HAP-1 (cell line): ENCODE measurements around the gene RPL23.

ENCODE experiments used
- DNase-seq, 2 experiments: peaks; one replicate each; pipeline ENCODE4 v3.0.0-alpha.2; 2016 to 2020; ENCODE audit warnings: low spot score in 2 of 2
- H3K27me3 ChIP-seq: fragments of 250-450 bp; sonication (Bioruptor Pico); 2 replicates; pipeline ENCODE4 v1.5.1; 2020; ENCODE audit warnings: low read depth, mild to moderate bottlenecking, moderate library complexity
- H3K36me3 ChIP-seq: fragments of 250-450 bp; sonication (Bioruptor Pico); replicated peaks from 2 replicates; pipeline ENCODE4 v1.5.1; 2020; ENCODE audit warnings: mild to moderate bottlenecking
- H3K4me1 ChIP-seq: fragments of 250-450 bp; sonication (Bioruptor Pico); 2 replicates; pipeline ENCODE4 v1.5.1; 2020; ENCODE audit warnings: mild to moderate bottlenecking
- H3K4me3 ChIP-seq: fragments of 250-450 bp; sonication (Bioruptor Pico); 2 replicates; pipeline ENCODE4 v1.5.1; 2020; ENCODE audit warnings: mild to moderate bottlenecking, moderate library complexity
- H3K9me3 ChIP-seq: fragments of 250-450 bp; sonication (Bioruptor Pico); 2 replicates; pipeline ENCODE4 v1.5.1; 2020; ENCODE audit warnings: mild to moderate bottlenecking, moderate library complexity
- in situ Hi-C: fragments of 300-500 bp; cut with MboI; formaldehyde crosslinking; loops from 3 replicates; pipeline ENCODE4 v1.14.3; 2020; ENCODE audit warnings: low sequenced_read_pairs, inconsistent platforms, mixed read lengths

The RPL23 gene

DNA sequence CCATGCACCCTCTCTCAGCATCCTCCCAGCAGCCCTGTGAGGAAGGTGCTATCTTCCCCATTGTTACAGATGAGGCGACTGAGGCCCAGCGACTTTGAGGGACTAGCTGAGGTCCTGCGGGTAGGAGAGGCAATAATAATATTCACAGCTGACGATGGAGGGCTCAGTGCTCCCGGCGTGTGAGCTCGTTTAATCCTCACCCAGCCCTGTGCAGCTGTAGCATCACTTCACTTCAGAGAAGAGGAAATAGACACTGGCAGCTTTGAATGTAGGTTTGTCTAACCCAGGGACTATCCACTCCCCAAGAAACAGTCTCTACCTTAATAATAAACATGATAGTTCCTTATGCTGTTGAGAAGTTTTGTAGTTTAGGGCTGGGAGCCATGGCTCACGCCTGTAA is 37.9 kb upstream of the RPL23 start:
- Histone ChIP-seq H3K27me3 (no peaks in the 10 kb centered on the region), H3K9me3 (no peaks in the 10 kb centered on the region), H3K36me3 (peaks cover 26% of the 10 kb centered on the region), H3K4me1 (no peaks in the 10 kb centered on the region), H3K4me3 (no peak overlapping the region)
- in situ Hi-C loops = no loop called here
- no peak for DNase-seq

GRCh38 chr17:38890410-38890746 is 36.9 kb upstream of the RPL23 start:
- no peaks in the 10 kb centered on the region for H3K9me3 ChIP-seq
- no peak for DNase-seq
- H3K27me3 ChIP-seq = no peaks in the 10 kb centered on the region
- peaks cover 26% of the 10 kb centered on the region for H3K36me3 ChIP-seq
- H3K4me1 ChIP-seq = peaks cover 5% of the 10 kb centered on the region
- in situ Hi-C loops = no loop called here
- no peak overlapping the region for H3K4me3 ChIP-seq

DNA sequence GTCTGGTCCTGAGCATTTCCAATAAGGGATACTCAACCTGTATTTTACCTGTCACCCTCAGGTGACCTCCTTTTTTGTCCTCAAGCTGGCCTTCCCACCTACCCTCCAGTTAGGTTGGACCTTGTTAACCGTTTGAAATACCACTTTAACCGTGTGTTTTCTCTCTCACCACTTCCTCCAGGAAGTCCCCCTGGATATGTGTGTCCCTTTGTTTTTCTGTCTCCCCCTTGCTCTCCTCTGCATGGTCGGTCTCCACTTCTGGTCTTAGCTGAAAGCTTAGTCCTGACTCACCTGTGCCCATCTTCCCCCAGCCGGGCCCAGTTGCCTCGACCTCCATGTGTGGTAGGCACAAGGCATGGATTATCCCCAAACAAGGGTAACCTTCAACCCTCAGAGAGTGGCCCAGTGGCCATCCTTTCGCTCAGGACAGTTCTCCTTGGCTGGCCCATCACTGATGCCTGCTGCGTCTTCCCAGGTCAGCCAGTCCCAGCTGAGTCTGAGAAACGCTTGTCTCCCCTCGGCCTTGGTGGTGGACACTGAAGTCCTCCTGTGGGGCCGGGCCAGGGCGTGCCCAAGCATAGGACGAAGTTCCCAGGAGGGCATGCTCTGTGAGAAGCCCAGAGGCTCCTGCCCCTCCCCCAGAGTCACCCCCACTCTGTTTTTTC is 36.4 kb upstream of the RPL23 start:
- H3K9me3 ChIP-seq = no peaks in the 10 kb centered on the region
- H3K4me1 ChIP-seq = peaks cover 5% of the 10 kb centered on the region
- no peaks in the 10 kb centered on the region for H3K27me3 ChIP-seq
- no peak overlapping the region for H3K4me3 ChIP-seq
- in situ Hi-C loops = no loop called here
- peaks cover 29% of the 10 kb centered on the region for H3K36me3 ChIP-seq
- no peak for DNase-seq

DNA sequence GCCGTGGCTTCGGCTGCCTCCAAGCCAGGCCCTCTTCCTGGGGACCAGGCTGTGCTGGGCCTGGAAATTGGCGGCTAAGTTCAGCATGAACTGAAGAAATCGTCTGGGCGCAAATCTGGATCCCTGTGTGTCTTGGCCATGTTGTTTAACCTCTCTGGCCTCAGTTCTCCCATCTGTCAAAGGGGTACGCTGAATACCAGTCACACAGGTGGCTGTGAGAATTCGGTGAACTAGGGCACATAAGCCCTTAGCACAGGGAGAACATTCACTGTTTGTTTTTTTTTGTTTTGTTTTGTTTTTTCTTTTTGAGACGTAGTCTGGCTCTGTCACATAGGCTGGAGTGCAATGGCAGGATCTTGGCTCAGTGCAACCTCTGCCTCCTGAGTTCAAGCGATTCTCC is 35.3 kb upstream of the RPL23 start:
- Histone ChIP-seq H3K4me3 (no peak overlapping the region), H3K36me3 (peaks cover 30% of the 10 kb centered on the region), H3K27me3 (no peaks in the 10 kb centered on the region), H3K9me3 (no peaks in the 10 kb centered on the region), H3K4me1 (peaks cover 5% of the 10 kb centered on the region)
- in situ Hi-C loops = no loop called here
- no peak for DNase-seq

DNA sequence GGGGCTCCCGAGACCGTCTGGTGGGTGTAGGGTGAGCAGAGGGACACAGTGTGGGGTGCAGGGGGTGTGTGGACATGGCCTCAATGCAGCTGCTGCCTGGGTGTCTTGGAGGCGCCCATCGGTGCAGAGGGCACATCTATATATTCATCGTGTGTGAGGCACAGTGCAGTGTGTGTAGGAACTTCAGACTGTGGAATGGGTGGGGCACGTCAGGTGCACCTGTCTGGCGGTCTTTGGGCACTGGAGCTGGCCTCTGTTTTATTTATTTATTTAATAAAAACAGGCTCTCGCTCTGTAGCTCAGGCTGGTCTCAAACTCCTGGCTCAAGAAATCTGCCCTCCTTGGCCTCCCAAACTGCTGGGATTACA is 33.1 kb upstream of the RPL23 start:
- DNase-seq = no peak
- in situ Hi-C loops = no loop called here
- peaks cover 23% of the 10 kb centered on the region for H3K36me3 ChIP-seq

GRCh38 chr17:38885728-38886642 is 32.5 kb upstream of the RPL23 start:
- Histone ChIP-seq H3K4me1 (peaks cover 25% of the 10 kb centered on the region), H3K4me3 (no peak overlapping the region), H3K9me3 (no peaks in the 10 kb centered on the region), H3K36me3 (peaks cover 23% of the 10 kb centered on the region), H3K27me3 (no peaks in the 10 kb centered on the region)
- in situ Hi-C loops = no loop called here
- peak; percentile 29 to 49 for DNase-seq

More for the DNA sequence above, 33.1 kb upstream of the RPL23 start:
- H3K9me3 ChIP-seq = no peaks in the 10 kb centered on the region
- H3K27me3 ChIP-seq = no peaks in the 10 kb centered on the region
- no peak overlapping the region for H3K4me3 ChIP-seq
- H3K4me1 ChIP-seq = peaks cover 20% of the 10 kb centered on the region

DNA sequence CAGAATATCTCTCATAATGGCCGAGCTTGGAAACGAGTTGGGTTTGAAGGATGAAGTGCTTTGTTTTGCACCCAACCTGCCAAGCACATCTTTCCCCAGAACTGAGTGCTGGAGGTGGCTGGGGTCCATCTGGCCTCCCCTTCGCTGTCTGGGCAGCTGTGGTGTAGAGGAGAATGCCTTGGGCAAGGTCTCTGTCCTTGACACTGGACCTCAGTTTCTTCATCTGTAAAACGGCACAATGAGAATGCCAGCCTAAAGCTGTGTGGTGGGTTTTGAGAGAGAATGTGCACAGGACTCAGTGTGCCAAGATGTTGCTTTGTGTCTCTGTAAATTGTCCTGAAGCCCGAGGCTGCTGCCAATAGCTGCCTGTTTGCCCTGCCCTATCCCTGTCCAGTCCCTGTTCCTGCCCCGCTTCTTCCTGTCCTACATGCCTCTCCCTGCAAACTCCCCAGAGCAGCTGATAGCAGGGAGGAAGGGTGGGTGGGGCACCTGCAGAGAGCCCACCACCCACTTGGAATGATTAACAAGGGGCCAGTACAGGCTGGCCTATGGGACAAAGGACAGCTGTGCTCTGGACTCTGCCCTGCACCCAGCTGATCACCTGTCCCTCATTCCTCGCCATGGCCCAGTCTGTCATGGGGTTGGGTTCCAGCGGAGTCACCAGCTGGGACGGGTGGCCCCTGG is 31.7 kb upstream of the RPL23 start:
- Histone ChIP-seq H3K9me3 (no peaks in the 10 kb centered on the region), H3K4me3 (no peak overlapping the region), H3K4me1 (peaks cover 30% of the 10 kb centered on the region), H3K36me3 (peaks cover 30% of the 10 kb centered on the region), H3K27me3 (no peaks in the 10 kb centered on the region)
- in situ Hi-C loops = no loop called here
- no peak for DNase-seq

DNA sequence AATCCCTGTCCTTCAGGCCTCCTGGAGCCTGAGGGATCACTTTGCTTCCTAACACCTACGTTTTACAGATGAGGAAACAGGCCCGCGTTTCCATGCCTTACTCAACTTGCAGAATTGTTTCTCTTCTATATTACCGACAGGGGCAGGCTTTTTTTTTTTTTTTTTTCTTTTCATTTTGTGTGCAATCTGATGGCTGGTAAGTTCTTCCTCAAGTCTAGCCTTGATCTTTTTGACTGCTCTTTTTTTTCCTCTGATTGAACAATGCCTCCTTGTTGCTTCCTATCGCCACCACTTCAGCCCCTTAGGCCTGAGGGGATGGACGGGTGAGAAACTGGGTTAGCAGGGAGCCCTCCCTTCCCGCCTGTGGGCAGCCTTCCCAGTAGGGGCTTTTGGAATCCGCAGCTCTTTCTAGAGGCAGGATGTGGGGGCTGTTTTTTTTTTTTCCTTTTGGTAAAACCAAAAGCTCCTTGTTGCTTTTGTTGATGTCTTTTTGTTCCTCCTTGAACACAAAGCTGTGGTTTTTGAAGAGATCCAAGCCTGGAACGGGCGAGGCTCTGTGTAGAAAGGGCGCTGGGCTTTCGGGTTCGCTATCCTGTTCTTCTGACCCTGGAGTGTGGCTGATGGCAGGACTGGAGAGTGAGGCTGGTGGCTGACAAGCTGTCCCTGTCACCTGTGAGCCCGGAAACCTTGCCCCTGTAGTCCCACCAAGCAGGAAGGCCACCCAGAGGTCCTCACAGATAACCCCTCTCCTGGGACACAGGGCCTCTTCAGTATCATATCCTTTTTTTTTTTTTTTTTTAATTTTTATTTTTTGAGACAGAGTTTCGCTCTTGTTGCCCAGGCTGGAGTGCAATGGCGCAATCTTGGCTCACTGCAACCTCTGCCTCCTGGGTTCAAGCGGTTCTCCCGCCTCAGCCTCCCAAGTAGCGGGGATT is 30.3 kb upstream of the RPL23 start:
- DNase-seq = peak; percentile 37 to 63
- H3K4me1 ChIP-seq = peaks cover 41% of the 10 kb centered on the region
- peaks cover 25% of the 10 kb centered on the region for H3K36me3 ChIP-seq
- no peaks in the 10 kb centered on the region for H3K9me3 ChIP-seq
- H3K4me3 ChIP-seq = no peak overlapping the region
- H3K27me3 ChIP-seq = no peaks in the 10 kb centered on the region
- in situ Hi-C loops = no loop called here

- Histone ChIP-seq H3K9me3 (no peaks in the 10 kb centered on the region), H3K4me1 (peaks cover 41% of the 10 kb centered on the region), H3K27me3 (no peaks in the 10 kb centered on the region), H3K36me3 (peaks cover 21% of the 10 kb centered on the region), H3K4me3 (no peak overlapping the region)
- no peak for DNase-seq
- in situ Hi-C loops = no loop called here
Observed at GRCh38 chr17:38882870-38883269, 29.3 kb upstream of the RPL23 start.

DNA sequence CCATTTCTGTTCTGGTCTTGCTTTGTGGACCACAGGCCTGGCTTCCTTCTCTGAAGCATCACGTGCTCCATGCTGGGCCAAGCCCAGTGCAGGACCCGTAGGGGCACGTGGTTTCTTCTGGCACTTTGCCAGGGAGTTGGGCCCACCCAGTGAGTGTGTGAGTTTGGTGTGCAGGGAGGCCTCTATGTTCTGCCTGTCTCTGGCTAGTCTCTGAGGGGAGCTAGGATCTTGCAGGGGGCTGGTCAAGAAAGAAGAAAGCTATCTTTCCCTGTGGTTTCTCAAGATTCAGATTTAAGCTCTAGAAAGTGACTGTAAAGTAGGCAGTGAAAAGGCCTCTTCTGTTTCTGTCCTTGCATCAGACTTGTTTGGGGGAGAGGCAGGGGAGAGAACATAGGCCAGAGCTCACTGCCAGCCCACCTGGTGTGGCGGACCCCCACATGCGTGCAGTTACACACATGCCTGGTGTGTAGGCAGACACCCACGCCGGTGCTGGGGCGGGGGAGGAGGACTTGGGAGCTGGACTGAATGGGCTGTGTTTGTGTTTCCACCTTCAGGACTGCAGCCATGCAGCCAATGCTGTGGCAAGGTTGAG is 28.2 kb upstream of the RPL23 start:
- in situ Hi-C loops = no loop called here
- Histone ChIP-seq H3K27me3 (no peaks in the 10 kb centered on the region), H3K9me3 (no peaks in the 10 kb centered on the region), H3K36me3 (peaks cover 21% of the 10 kb centered on the region), H3K4me1 (peaks cover 41% of the 10 kb centered on the region), H3K4me3 (no peak overlapping the region)
- peak in 1 of 2 experiments; percentile 76 for DNase-seq

- in situ Hi-C loops = no loop called here
- peak; percentile 61 to 76 for DNase-seq
- Histone ChIP-seq H3K27me3 (no peaks in the 10 kb centered on the region), H3K36me3 (peaks cover 20% of the 10 kb centered on the region), H3K4me3 (no peak overlapping the region), H3K4me1 (peaks cover 43% of the 10 kb centered on the region), H3K9me3 (no peaks in the 10 kb centered on the region)
Observed at GRCh38 chr17:38879878-38880665, 26.6 kb upstream of the RPL23 start.

DNA sequence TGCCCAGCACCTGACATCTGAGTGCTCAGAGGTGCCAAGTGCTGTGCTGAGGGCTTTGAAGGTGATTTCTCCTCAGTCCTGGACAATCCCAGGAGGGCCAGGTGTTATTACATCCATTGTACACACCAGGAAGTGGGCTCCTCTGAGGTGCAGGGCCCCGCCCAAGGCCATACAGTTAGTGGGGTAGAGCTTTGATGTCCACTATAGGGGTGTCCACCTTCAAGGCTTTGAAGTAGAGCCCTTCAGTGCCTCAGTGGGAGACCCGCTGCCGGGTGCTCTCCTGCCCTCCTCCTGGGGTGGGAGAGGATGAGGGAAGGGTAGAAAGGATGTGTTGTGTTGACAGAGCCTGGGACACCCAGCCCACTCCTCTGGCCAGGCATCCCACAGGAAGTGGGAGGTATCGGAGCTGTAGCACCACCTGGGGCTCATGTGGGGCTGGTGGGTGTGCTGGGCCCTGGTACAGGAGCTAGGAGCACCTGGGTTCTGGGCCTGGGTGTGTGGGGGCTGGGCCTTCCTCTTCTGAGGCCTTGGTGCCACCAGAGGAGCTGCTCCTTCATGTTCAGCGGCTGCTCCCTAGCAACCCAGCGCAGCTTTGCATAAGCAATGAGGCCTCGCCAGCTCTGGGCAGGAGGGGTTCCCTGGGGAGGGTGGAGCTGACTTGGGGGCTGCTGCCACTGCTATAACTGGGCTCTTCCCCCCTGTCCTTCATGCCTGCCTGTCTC is 23.8 kb upstream of the RPL23 start:
- Histone ChIP-seq H3K27me3 (no peaks in the 10 kb centered on the region), H3K36me3 (peaks cover 16% of the 10 kb centered on the region), H3K4me3 (no peak overlapping the region), H3K9me3 (no peaks in the 10 kb centered on the region), H3K4me1 (peaks cover 36% of the 10 kb centered on the region)
- DNase-seq = peak in 1 of 2 experiments; percentile 32
- in situ Hi-C loops = no loop called here
